Calu3 (cell line): ENCODE data around the gene DCLK1. TPM values are rescaled to one million over a fixed set of nuclear protein-coding genes. Genes with fewer than 3 reads are reported as not detected.

Experiments
- BruUV-seq: library from RNA; stranded (reverse); fragments of 400-500 nt; replicated peaks from 2 replicates; lab custom pipeline; 2021; lab: Mats Ljungman, UMichigan
- CTCF ChIA-PET: fragments of 300-600 bp; sonication (Branson Sonifier 250); formaldehyde crosslinking; loops from one replicate; lab custom pipeline; 2022; ENCODE audit warnings: antibody characterized with exemption; lab: Charles Lee
- DNase-seq: peaks from one replicate; pipeline ENCODE4 v3.0.0; 2022
- H3K27ac Mint-ChIP-seq: one replicate; pipeline ENCODE4 v1.8.0; 2022; ENCODE audit warnings: mixed read lengths; ENCODE audit not compliant: unreplicated experiment
- H3K27me3 Mint-ChIP-seq: one replicate; pipeline ENCODE4 v1.8.0; 2022; ENCODE audit warnings: mixed read lengths; ENCODE audit not compliant: unreplicated experiment
- H3K36me3 Mint-ChIP-seq: one replicate; pipeline ENCODE4 v1.8.0; 2022; ENCODE audit warnings: mild to moderate bottlenecking, moderate library complexity, mixed read lengths; ENCODE audit not compliant: insufficient read depth, unreplicated experiment
- H3K4me1 Mint-ChIP-seq: one replicate; pipeline ENCODE4 v1.8.0; 2022; ENCODE audit warnings: mild to moderate bottlenecking, low read depth, mixed read lengths; ENCODE audit not compliant: unreplicated experiment
- H3K4me3 Mint-ChIP-seq: one replicate; pipeline ENCODE4 v1.8.0; 2022; ENCODE audit warnings: mild to moderate bottlenecking, low read depth, moderate library complexity, mixed read lengths; ENCODE audit not compliant: unreplicated experiment
- H3K9me3 Mint-ChIP-seq: one replicate; pipeline ENCODE4 v1.8.0; 2022; ENCODE audit warnings: low read depth, mixed read lengths; ENCODE audit not compliant: unreplicated experiment
- CTCF ChIP-seq: fragments of 200-600 bp; IDR thresholded peaks from one replicate; pipeline ENCODE4 v1.8.0; 2022; ENCODE audit warnings: antibody characterized with exemption; ENCODE audit not compliant: unreplicated experiment
- intact Hi-C: fragments of 100-400 bp; cut with micrococcal nuclease; formaldehyde crosslinking; loops from one replicate; pipeline ENCODE4 v1.10.0; 2022; ENCODE audit not compliant: unreplicated experiment
- total RNA-seq: library from RNA; stranded (reverse); gene quantifications from 2 replicates; pipeline ENCODE4 v1.2.3, GENCODE V29; 2022

DCLK1 gene
- total RNA-seq, 1 experiment from 2014 or later: not detected

- Mint-ChIP-seq H3K4me3 (no peak overlapping the region), H3K4me1 (no peaks in the 10 kb centered on the region), H3K9me3 (no peaks in the 10 kb centered on the region), H3K36me3 (no peaks in the 10 kb centered on the region), H3K27me3 (peaks cover 42% of the 10 kb centered on the region), H3K27ac (no peak overlapping the region)
- no peak for TF ChIP-seq CTCF
- no TSS peak for BruUV-seq
- CTCF ChIA-PET: no interaction called here
- DNase-seq: no peak
- intact Hi-C loops: no loop called here
Observed at GRCh38 chr13:35760735-35761281, 370.4 kb downstream of the DCLK1 start.

GRCh38 chr13:35747594-35747993, 383.6 kb downstream of the DCLK1 start:
- intact Hi-C loops: no loop called here
- no TSS peak for BruUV-seq
- Mint-ChIP-seq H3K27me3 (peaks cover 47% of the 10 kb centered on the region), H3K4me3 (no peak overlapping the region), H3K9me3 (no peaks in the 10 kb centered on the region), H3K4me1 (peaks cover 9% of the 10 kb centered on the region), H3K27ac (no peak overlapping the region), H3K36me3 (no peaks in the 10 kb centered on the region)
- DNase-seq: no peak
- CTCF ChIA-PET: interaction anchor here (0.7 kb wide), 1 partner anchor 32 kb away, joined by 3 read pairs; no protein-coding TSS in a partner anchor
- TF ChIP-seq CTCF: no peak

- Mint-ChIP-seq H3K4me3 (peak overlapping the region; percentile 22), H3K9me3 (no peaks in the 10 kb centered on the region), H3K27me3 (peaks cover 30% of the 10 kb centered on the region), H3K36me3 (no peaks in the 10 kb centered on the region), H3K4me1 (peaks cover 9% of the 10 kb centered on the region), H3K27ac (no peak overlapping the region)
- intact Hi-C loops: no loop called here
- BruUV-seq: no TSS peak
- CTCF ChIA-PET: no interaction called here
- no peak for DNase-seq
- no peak for TF ChIP-seq CTCF
Observed at GRCh38 chr13:35744566-35745178, 386.5 kb downstream of the DCLK1 start.

GRCh38 chr13:35744144-35744543, 387.0 kb downstream of the DCLK1 start:
- no peak for TF ChIP-seq CTCF
- intact Hi-C loops: no loop called here
- peaks cover 25% of the 10 kb centered on the region for H3K27me3 Mint-ChIP-seq
- H3K27ac Mint-ChIP-seq: no peak overlapping the region
- no TSS peak for BruUV-seq
- DNase-seq: no peak
- no peaks in the 10 kb centered on the region for H3K36me3 Mint-ChIP-seq
- no peak overlapping the region for H3K4me3 Mint-ChIP-seq
- peaks cover 9% of the 10 kb centered on the region for H3K4me1 Mint-ChIP-seq
- H3K9me3 Mint-ChIP-seq: no peaks in the 10 kb centered on the region
- CTCF ChIA-PET: no interaction called here
